ENCODE data around the gene TJP2. TPM values are rescaled to one million over a fixed set of nuclear protein-coding genes. Genes with fewer than 3 reads are reported as not detected.

Gene TJP2
- total and polyA plus RNA-seq, 2 of the 4 experiments (the other 2 are of a cell fraction) = 38.3 to 49.3 TPM

- no peak overlapping the region for H2AK5ac ChIP-seq (ENCODE audit: low read depth, low read length)
- no peak overlapping the region for H2BK120ac ChIP-seq (ENCODE audit: low read depth, low read length)
- H3K14ac ChIP-seq (replicated peaks; ENCODE audit: low read depth, low read length) = no peak overlapping the region
- H3K56ac ChIP-seq (ENCODE audit: extremely low read depth, insufficient read depth, low read length) = no peak overlapping the region
- H2AFZ ChIP-seq (replicated peaks; ENCODE audit: low read length, poor library complexity) = no peak overlapping the region
- H2AK9ac ChIP-seq (replicated peaks; ENCODE audit: low read depth, low read length, poor library complexity) = no peak overlapping the region
- H2BK15ac ChIP-seq (ENCODE audit: low read depth, low read length) = no peak overlapping the region
- no peak overlapping the region for H4K91ac ChIP-seq (ENCODE audit: insufficient read depth, low read depth, low read length)
- CTCF ChIA-PET = no interaction called here
- no peak overlapping the region for H3K4ac ChIP-seq (ENCODE audit: low read depth, low read length)
- no peaks in the 10 kb centered on the region for H3K4me1 ChIP-seq (ENCODE audit: control insufficient read depth, insufficient read depth, low read length)
- no peak overlapping the region for H3K27ac ChIP-seq (ENCODE audit: insufficient read depth, low read length)
- H3K36me3 ChIP-seq (ENCODE audit: control insufficient read depth, insufficient read depth, low read length) = no peaks in the 10 kb centered on the region
- no peak overlapping the region for H3K4me3 ChIP-seq (ENCODE audit: insufficient read depth, low read depth, low read length)
- no peaks in the 10 kb centered on the region for H3K9me1 ChIP-seq (ENCODE audit: insufficient read depth, low read length)
- H4K20me1 ChIP-seq (ENCODE audit: insufficient read depth, low read length) = no peaks in the 10 kb centered on the region
- no peak overlapping the region for H3K9ac ChIP-seq (ENCODE audit: low read depth, low read length)
- intact Hi-C loops (cut with micrococcal nuclease) = no loop called here
- no TSS peak for BruUV-seq (replicated peaks)
- peaks cover 36% of the 10 kb centered on the region for H3K27me3 ChIP-seq (ENCODE audit: control insufficient read depth, insufficient read depth, low read length)
- H3K9me3 ChIP-seq (ENCODE audit: control insufficient read depth, insufficient read depth, low read length) = no peaks in the 10 kb centered on the region
- H2BK20ac ChIP-seq (ENCODE audit: low read depth, low read length) = no peak overlapping the region
- no peak overlapping the region for H2BK5ac ChIP-seq (ENCODE audit: low read depth, low read length, poor library complexity, severe bottlenecking)
- POLR2A ChIA-PET (ENCODE audit: unreplicated experiment) = no interaction called here
- H4K5ac ChIP-seq (ENCODE audit: low read depth, low read length) = no peak overlapping the region
- no peak overlapping the region for H4K8ac ChIP-seq (ENCODE audit: low read depth in 2 of 2, low read length in 2 of 2)
- WGBS, 2 experiments (ENCODE audit: extremely low coverage in 2 of 2, insufficient read length in 1 of 2) = 35% methylated on average over 3 of the region's 6 CpGs; no CpG with 5 or more reads in 1 of the 2 experiments
- no peak for TF ChIP-seq SMC3 (IDR thresholded peaks at IDR 0.05; ENCODE audit: low read depth, low read length)
- no peak for TF ChIP-seq CTCF (conservative IDR thresholded peaks at IDR 0.05; ENCODE audit: low read depth, low read length)
- TF ChIP-seq USF2 (IDR thresholded peaks at IDR 0.05; ENCODE audit: low read depth, low read length) = no peak
- TF ChIP-seq ELK1 (IDR thresholded peaks at IDR 0.05; ENCODE audit: borderline replicate concordance, low read depth, low read length) = no peak
- no peak for TF ChIP-seq MXI1 (IDR thresholded peaks at IDR 0.05; ENCODE audit: borderline replicate concordance, low read depth, low read length)
- TF ChIP-seq POLR2A (IDR thresholded peaks at IDR 0.05; ENCODE audit: low read depth, low read length) = no peak
- no peak for TF ChIP-seq BHLHE40 (IDR thresholded peaks at IDR 0.05; ENCODE audit: low read depth, low read length)
- no peak for TF ChIP-seq CHD1 (IDR thresholded peaks at IDR 0.05; ENCODE audit: low read depth, low read length)
- no peak for TF ChIP-seq RCOR1 (IDR thresholded peaks at IDR 0.05; ENCODE audit: insufficient replicate concordance, low read length)
- TF ChIP-seq RAD21 (IDR thresholded peaks at IDR 0.05; ENCODE audit: low read length) = no peak
- no peak for TF ChIP-seq FOS (IDR thresholded peaks at IDR 0.05; ENCODE audit: low read depth, low read length)
- no peak overlapping the region for H3K18ac ChIP-seq (ENCODE audit: low read depth, low read length)
- H3K79me1 ChIP-seq (ENCODE audit: low read depth in 1 of 2, low read length in 2 of 2) = no peaks in the 10 kb centered on the region
- no peak for ATAC-seq (ENCODE audit: low read depth)
- H3K4me2 ChIP-seq (ENCODE audit: low read depth, low read length) = no peak overlapping the region
- dilution Hi-C loops (cut with HindIII; ENCODE audit: low sequenced_read_pairs, unreplicated experiment) = no loop called here
- no peak overlapping the region for H3K23ac ChIP-seq (ENCODE audit: low read depth, low read length)
- DNase-seq = no peak
- in situ Hi-C loops (cut with MboI; ENCODE audit: low sequenced_read_pairs) = no loop called here
Observed at GRCh38 chr9:69319324-69320025, 145.4 kb downstream of the TJP2 start.
